Measurements from ENCODE around the gene ATP11A.
A peak's percentile ranks its signal among the peaks of the same experiment; 100 is the strongest.

ATP11A gene

GRCh38 chr13:112802802-112803195, 113.0 kb downstream of the ATP11A start:
- Histone ChIP-seq H3K4me1 (ENCODE audit: control insufficient read depth, insufficient read depth, low read length) (no peaks in the 10 kb centered on the region), H3K9me3 (ENCODE audit: control insufficient read depth, insufficient read depth, low read depth, low read length) (no peaks in the 10 kb centered on the region), H3K4me3 (ENCODE audit: low read depth, low read length) (no peak overlapping the region), H3K27ac (ENCODE audit: extremely low read depth, low read depth, low read length) (no peak overlapping the region), H3K36me3 (ENCODE audit: control insufficient read depth in 2 of 2, insufficient read depth in 1 of 2, low read length in 2 of 2) (peaks cover 0 to 11% of the 10 kb centered on the region in 2 experiments; a peak in 1 of 3 replicates)
- TF ChIP-seq ZNF768 (tag by site-specific recombination; IDR thresholded peaks at IDR 0.05) (no peak), ZSCAN23 (tag by site-specific recombination; IDR thresholded peaks at IDR 0.05) (no peak), ZNF510 (tag by site-specific recombination; IDR thresholded peaks at IDR 0.05; ENCODE audit: insufficient replicate concordance) (no peak), ZNF664 (tag by site-specific recombination; IDR thresholded peaks at IDR 0.05) (no peak), ZNF555 (tag by site-specific recombination; conservative IDR thresholded peaks at IDR 0.05) (no peak), ZNF274 (IDR thresholded peaks at IDR 0.05; ENCODE audit: low read length) (no peak), ZNF274 (tag by site-specific recombination; IDR thresholded peaks at IDR 0.05; ENCODE audit: borderline replicate concordance) (no peak), ZNF514 (tag by site-specific recombination; IDR thresholded peaks at IDR 0.05) (no peak)
- POLR2A ChIA-PET: no interaction called here
- CTCF ChIA-PET: no interaction called here

DNA sequence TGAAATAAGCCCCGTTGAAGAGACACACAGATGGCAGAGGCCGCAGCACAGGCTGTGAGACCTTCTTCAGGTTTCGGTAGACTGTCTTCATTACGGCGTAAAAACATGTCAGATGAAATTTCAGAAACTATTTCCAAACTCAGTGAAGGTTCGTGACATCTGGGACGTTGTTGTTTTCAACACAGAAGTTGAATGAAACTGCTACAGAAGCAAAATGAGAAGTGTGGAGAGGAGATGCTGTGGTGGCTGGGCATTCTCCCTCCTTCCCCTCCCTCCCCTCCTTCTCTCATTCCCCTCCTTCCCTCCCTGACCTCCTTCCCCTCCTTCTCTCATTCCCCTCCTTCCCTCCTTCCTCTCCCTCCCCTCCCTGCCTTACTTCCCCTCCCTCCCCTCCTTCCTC, 113.6 kb downstream of the ATP11A start:
- ChIA-PET CTCF (no interaction called here), POLR2A (no interaction called here)
- no peak for TF ChIP-seq ZNF112 (tag by site-specific recombination; IDR thresholded peaks at IDR 0.05)
- peak; percentile 36; the same call in 1 of the 2 replicates for TF ChIP-seq ZNF366 (tag by site-specific recombination; conservative IDR thresholded peaks at IDR 0.05)
- TF ChIP-seq TCF7L2 (IDR thresholded peaks at IDR 0.05; ENCODE audit: borderline replicate concordance, low read depth, low read length): no peak
- TF ChIP-seq ZSCAN16 (tag by site-specific recombination; IDR thresholded peaks at IDR 0.05): no peak
- no peak for TF ChIP-seq ZNF248 (tag by site-specific recombination; IDR thresholded peaks at IDR 0.05)
- no peak for TF ChIP-seq ZNF837 (tag by site-specific recombination; IDR thresholded peaks at IDR 0.05)
- no peak for TF ChIP-seq ZNF138 (tag by site-specific recombination; IDR thresholded peaks at IDR 0.05; ENCODE audit: borderline replicate concordance)
- TF ChIP-seq ZBTB17 (tag by site-specific recombination; IDR thresholded peaks at IDR 0.05): no peak
- TF ChIP-seq ZNF398 (tag by site-specific recombination; IDR thresholded peaks at IDR 0.05): no peak
- Histone ChIP-seq H3K4me1 (ENCODE audit: control insufficient read depth, insufficient read depth, low read length) (no peaks in the 10 kb centered on the region), H3K4me3 (ENCODE audit: low read depth, low read length) (no peak overlapping the region), H3K27ac (ENCODE audit: extremely low read depth, low read depth, low read length) (no peak overlapping the region), H3K36me3 (ENCODE audit: control insufficient read depth in 2 of 2, insufficient read depth in 1 of 2, low read length in 2 of 2) (peaks cover 0 to 11% of the 10 kb centered on the region in 2 experiments; a peak in 1 of 3 replicates), H3K9me3 (ENCODE audit: control insufficient read depth, insufficient read depth, low read depth, low read length) (no peaks in the 10 kb centered on the region)

DNA sequence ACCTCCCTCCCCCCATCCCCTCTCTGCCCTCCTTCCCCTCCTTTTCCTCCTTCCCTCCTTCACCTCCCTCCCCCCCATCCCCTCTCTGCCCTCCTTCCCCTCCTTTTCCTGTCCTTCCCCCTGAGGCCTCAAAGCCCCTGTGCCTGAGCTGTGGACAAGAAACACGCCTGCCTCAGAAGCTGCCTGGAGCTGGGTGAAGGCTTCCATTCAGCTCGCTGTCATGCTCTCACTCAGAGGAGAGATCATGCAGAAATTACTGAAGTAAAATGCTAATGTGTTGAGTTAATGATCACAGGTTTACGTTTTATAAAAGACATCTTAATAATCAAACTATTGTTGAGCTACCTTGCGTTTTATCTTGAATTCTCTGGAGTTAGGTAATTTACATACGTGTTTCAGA, 114.5 kb downstream of the ATP11A start:
- H3K4me3 ChIP-seq (ENCODE audit: low read depth, low read length): no peak overlapping the region
- no peak overlapping the region for H3K27ac ChIP-seq (ENCODE audit: extremely low read depth, low read depth, low read length)
- no peaks in the 10 kb centered on the region for H3K9me3 ChIP-seq (ENCODE audit: control insufficient read depth, insufficient read depth, low read depth, low read length)
- H3K36me3 ChIP-seq (ENCODE audit: control insufficient read depth in 2 of 2, insufficient read depth in 1 of 2, low read length in 2 of 2): peaks cover 0 to 11% of the 10 kb centered on the region in 2 experiments; a peak in 1 of 3 replicates
- ChIA-PET CTCF (no interaction called here), POLR2A (no interaction called here)
- no peaks in the 10 kb centered on the region for H3K4me1 ChIP-seq (ENCODE audit: control insufficient read depth, insufficient read depth, low read length)
- TF ChIP-seq ZNF558 (tag by site-specific recombination; IDR thresholded peaks at IDR 0.05) (no peak), ZFHX2 (tag by site-specific recombination; conservative IDR thresholded peaks at IDR 0.05) (no peak), ZNF18 (tag by site-specific recombination; IDR thresholded peaks at IDR 0.05) (no peak), ZNF747 (tag by site-specific recombination; IDR thresholded peaks at IDR 0.05) (no peak), SCRT2 (tag by site-specific recombination; IDR thresholded peaks at IDR 0.05) (no peak), ZNF362 (tag by site-specific recombination; IDR thresholded peaks at IDR 0.05) (no peak), ZNF266 (tag by site-specific recombination; IDR thresholded peaks at IDR 0.05; ENCODE audit: low read depth) (no peak)
- TF ChIP-seq, protein P1, sequence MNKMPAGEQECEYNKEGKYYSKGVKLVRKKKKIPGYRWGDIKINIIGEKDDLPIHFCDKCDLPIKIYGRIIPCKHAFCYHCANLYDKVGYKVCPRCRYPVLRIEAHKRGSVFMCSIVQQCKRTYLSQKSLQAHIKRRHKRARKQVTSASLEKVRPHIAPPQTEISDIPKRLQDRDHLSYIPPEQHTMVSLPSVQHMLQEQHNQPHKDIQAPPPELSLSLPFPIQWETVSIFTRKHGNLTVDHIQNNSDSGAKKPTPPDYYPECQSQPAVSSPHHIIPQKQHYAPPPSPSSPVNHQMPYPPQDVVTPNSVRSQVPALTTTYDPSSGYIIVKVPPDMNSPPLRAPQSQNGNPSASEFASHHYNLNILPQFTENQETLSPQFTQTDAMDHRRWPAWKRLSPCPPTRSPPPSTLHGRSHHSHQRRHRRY (tag by site-specific recombination; IDR thresholded peaks at IDR 0.05): no peak
- TF ChIP-seq, protein P2, sequence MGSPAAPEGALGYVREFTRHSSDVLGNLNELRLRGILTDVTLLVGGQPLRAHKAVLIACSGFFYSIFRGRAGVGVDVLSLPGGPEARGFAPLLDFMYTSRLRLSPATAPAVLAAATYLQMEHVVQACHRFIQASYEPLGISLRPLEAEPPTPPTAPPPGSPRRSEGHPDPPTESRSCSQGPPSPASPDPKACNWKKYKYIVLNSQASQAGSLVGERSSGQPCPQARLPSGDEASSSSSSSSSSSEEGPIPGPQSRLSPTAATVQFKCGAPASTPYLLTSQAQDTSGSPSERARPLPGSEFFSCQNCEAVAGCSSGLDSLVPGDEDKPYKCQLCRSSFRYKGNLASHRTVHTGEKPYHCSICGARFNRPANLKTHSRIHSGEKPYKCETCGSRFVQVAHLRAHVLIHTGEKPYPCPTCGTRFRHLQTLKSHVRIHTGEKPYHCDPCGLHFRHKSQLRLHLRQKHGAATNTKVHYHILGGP (tag by site-specific recombination; IDR thresholded peaks at IDR 0.05): no peak

Data from HEK293 (cell line).